ENCODE results near the gene HNF1B. TPM values are rescaled to one million over a fixed set of nuclear protein-coding genes. Genes with fewer than 3 reads are reported as not detected.
A peak's percentile ranks its signal among the peaks of the same experiment; 100 is the strongest.

The HNF1B gene
- total RNA-seq, 6 experiments from 2014 or later, result 5.2 to 7.0 (median 5.7) TPM

DNA sequence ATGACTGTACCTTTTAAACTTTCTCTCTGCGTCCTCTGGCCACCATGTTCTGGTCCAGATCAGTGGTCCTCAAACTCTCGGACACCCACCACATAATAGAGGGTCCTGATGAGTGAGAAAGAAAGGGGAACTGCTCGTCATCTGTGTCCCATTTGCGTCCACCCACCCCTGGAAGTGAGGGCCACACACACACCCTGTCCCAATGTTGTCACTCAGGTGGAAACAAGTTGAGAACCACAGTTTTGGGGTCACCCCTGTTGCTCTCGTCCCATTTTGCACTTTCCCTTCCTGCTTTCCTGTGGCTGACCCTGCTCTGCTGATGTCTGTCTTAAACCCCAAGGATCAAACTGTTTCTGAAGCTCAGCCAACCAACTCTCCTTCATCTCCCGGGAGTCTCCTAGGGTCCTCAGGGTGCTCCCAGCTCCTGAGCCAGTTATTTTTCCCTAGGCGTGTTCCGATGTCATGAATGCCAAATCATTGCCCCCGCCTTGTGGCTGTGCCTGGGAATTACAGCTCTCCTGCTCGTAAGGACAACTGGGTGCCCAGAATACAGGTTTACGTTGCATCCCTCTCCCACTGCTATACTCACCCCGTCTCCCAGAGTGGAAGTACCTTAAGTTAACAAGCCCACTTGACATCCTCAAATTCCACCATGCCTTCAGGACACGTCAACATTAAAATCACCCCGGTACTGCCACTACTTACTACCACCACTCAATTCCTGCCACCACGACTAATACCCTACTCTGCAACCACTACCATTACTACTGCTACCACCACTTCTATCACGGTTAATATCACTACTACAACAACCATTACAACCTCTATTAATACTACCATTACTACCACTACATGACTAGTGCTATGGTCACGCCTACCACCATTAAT, 26.0 kb upstream of the HNF1B start:
- H3K27me3 ChIP-seq, result no peaks in the 10 kb centered on the region
- no peaks in the 10 kb centered on the region for H3K36me3 ChIP-seq
- no peak overlapping the region for H3K27ac ChIP-seq
- peak; percentile 57 to 80 (median 71) for DNase-seq
- no peaks in the 10 kb centered on the region for H3K9me3 ChIP-seq
- 26% methylated on average over 15 of the region's 17 CpGs for WGBS (ENCODE audit: insufficient coverage, low coverage, low lambda C conversion rate, missing lambda C conversion rate)
- intact Hi-C loops (cut with DNase I), result loop anchor here (10.0 kb wide), 2 partner anchors 76 to 116 kb away; no protein-coding TSS in a partner anchor
- H3K4me1 ChIP-seq, result no peaks in the 10 kb centered on the region
- H3K4me3 ChIP-seq, result no peak overlapping the region
- TF ChIP-seq, protein P1, sequence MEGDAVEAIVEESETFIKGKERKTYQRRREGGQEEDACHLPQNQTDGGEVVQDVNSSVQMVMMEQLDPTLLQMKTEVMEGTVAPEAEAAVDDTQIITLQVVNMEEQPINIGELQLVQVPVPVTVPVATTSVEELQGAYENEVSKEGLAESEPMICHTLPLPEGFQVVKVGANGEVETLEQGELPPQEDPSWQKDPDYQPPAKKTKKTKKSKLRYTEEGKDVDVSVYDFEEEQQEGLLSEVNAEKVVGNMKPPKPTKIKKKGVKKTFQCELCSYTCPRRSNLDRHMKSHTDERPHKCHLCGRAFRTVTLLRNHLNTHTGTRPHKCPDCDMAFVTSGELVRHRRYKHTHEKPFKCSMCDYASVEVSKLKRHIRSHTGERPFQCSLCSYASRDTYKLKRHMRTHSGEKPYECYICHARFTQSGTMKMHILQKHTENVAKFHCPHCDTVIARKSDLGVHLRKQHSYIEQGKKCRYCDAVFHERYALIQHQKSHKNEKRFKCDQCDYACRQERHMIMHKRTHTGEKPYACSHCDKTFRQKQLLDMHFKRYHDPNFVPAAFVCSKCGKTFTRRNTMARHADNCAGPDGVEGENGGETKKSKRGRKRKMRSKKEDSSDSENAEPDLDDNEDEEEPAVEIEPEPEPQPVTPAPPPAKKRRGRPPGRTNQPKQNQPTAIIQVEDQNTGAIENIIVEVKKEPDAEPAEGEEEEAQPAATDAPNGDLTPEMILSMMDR (IDR thresholded peaks at IDR 0.05), result peak; percentile 67 to 86 (median 74)
- TF ChIP-seq POLR2A (IDR thresholded peaks at IDR 0.05), result no peak
- ATAC-seq, result peak; percentile 89 to 95 (median 90)

DNA sequence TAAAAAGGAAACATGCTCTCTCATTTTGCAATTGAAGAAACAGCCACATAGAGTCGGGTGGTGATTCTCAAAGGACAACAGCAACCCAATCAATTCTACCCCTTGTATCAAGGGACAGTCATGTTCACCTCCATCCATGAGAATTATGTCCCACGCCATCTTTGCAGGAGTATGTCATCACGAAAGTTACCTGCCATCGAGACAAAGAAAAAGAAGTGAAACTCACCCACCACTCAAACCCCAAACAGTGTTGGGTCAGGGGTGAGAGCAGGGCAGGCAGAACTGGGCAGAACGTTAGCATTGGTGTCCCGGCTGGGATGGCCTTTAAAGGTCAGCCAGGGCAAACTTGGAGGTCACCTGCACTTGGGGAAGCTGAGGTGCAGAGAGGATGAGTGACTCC, 24.2 kb upstream of the HNF1B start:
- Histone ChIP-seq H3K27ac (no peak overlapping the region), H3K36me3 (no peaks in the 10 kb centered on the region), H3K4me1 (no peaks in the 10 kb centered on the region), H3K4me3 (no peak overlapping the region), H3K9me3 (no peaks in the 10 kb centered on the region), H3K27me3 (no peaks in the 10 kb centered on the region)
- intact Hi-C loops (cut with DNase I), result no loop called here
- 90% methylated on average over 3 of the region's 6 CpGs for WGBS (ENCODE audit: insufficient coverage, low coverage, low lambda C conversion rate, missing lambda C conversion rate)
- DNase-seq (no peak), ATAC-seq (no peak)
- TF ChIP-seq, protein P1 (IDR thresholded peaks at IDR 0.05), result no peak
- no peak for TF ChIP-seq POLR2A (IDR thresholded peaks at IDR 0.05)

DNA sequence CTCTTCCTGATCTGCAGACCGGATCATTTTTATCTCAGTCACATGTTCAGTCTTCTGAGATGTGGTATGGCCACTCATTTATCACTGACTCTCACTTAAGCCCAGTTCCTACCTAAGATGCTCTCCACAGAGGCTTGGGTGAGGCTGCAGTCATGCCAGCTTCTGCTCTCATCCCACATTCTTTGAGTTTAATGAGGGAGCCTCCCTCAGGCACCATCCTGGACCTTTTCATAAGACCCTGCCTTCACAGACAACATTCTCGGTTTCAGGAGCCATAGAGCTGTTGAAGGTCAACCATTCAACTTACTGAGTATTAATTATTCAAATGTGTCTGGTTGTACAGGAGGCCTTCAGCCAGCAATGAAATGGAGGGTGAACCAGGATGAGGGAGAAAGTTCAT, 23.6 kb upstream of the HNF1B start:
- H3K27me3 ChIP-seq, result no peaks in the 10 kb centered on the region
- TF ChIP-seq, protein P1 (IDR thresholded peaks at IDR 0.05), result no peak
- TF ChIP-seq POLR2A (IDR thresholded peaks at IDR 0.05), result no peak
- ATAC-seq, result no peak
- H3K27ac ChIP-seq, result no peak overlapping the region
- WGBS (ENCODE audit: insufficient coverage, low coverage, low lambda C conversion rate, missing lambda C conversion rate), result 90% methylated on average over 2 of the region's 2 CpGs
- H3K4me3 ChIP-seq, result no peak overlapping the region
- H3K9me3 ChIP-seq, result no peaks in the 10 kb centered on the region
- intact Hi-C loops (cut with DNase I), result no loop called here
- no peak for DNase-seq
- no peaks in the 10 kb centered on the region for H3K4me1 ChIP-seq
- H3K36me3 ChIP-seq, result no peaks in the 10 kb centered on the region

DNA sequence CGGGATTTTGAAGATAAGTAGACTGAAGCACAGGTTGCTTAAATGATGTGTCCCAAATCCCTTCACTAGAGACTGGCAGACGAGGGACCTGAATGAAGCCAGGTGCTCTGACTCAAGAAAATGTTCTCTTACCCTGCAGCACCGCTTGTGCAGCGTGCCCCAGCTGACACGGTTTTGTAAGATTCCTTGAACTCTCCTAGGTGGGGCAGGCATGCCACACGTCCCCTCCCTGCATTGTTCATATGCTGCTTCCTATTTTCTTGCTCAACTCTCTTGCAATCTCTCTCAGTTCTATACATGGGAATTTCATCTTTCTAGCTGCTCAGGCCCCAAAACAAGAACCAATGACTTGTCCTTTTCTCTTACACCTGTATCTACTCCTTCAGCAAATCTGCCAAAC, 22.1 kb upstream of the HNF1B start:
- no peaks in the 10 kb centered on the region for H3K27me3 ChIP-seq
- no peak overlapping the region for H3K27ac ChIP-seq
- no peaks in the 10 kb centered on the region for H3K36me3 ChIP-seq
- DNase-seq (no peak), ATAC-seq (no peak)
- WGBS (ENCODE audit: insufficient coverage, low coverage, low lambda C conversion rate, missing lambda C conversion rate), result 78% methylated on average over 5 of the region's 6 CpGs
- no peak overlapping the region for H3K4me3 ChIP-seq
- no peaks in the 10 kb centered on the region for H3K4me1 ChIP-seq
- H3K9me3 ChIP-seq, result no peaks in the 10 kb centered on the region
- no peak for TF ChIP-seq POLR2A (IDR thresholded peaks at IDR 0.05)
- TF ChIP-seq, protein P1 (IDR thresholded peaks at IDR 0.05), result no peak
- intact Hi-C loops (cut with DNase I), result no loop called here

All from right lobe of liver (tissue), 6 donors.